Fibroblast of lung (primary cell): Measurements from ENCODE around the gene KDM8. TPM values are rescaled to one million over a fixed set of nuclear protein-coding genes. Genes with fewer than 3 reads are reported as not detected.

ENCODE experiments used
- DNase-seq, 2 donors: peaks; one replicate each; pipeline versions ENCODE4 v3.0.0 to v3.0.0-alpha.2; 2010; ENCODE audit warnings: low read depth in 2 of 2
- H2AFZ ChIP-seq: 2 replicates; pipeline ENCODE4 v1.5.1; 2012; ENCODE audit warnings: low read length, control low read depth, inconsistent platforms
- H3K27ac ChIP-seq: 2 replicates; pipeline ENCODE4 v1.5.1; 2011; ENCODE audit warnings: low read length, control low read depth; ENCODE audit not compliant: insufficient read depth
- H3K27me3 ChIP-seq: 2 replicates; pipeline ENCODE4 v1.5.1; 2011; ENCODE audit warnings: mild to moderate bottlenecking, low read length; ENCODE audit not compliant: control insufficient read depth, insufficient read depth
- H3K36me3 ChIP-seq: 2 replicates; pipeline ENCODE4 v1.5.1; 2011; ENCODE audit warnings: low read length; ENCODE audit not compliant: control insufficient read depth, insufficient read depth
- H3K4me1 ChIP-seq: 2 replicates; pipeline ENCODE4 v1.5.1; 2011; ENCODE audit warnings: low read length; ENCODE audit not compliant: control insufficient read depth, insufficient read depth; ENCODE audit errors: extremely low read depth
- H3K4me2 ChIP-seq: 2 replicates; pipeline ENCODE4 v1.5.1; 2011; ENCODE audit warnings: low read length, control low read depth; ENCODE audit not compliant: insufficient read depth; ENCODE audit errors: extremely low read depth
- H3K4me3 ChIP-seq, 4 experiments: fragments of 200-600 bp in 1 of 4; sonication (generic) in 1 of 4; replicated peaks in 1 of 4; 2 replicates each; pipeline ENCODE4 v1.5.1; 2011 to 2016; ENCODE audit warnings: low read length in 4 of 4, low read depth in 3 of 4, mild to moderate bottlenecking in 3 of 4, control low read depth in 2 of 4, inconsistent platforms in 1 of 4, mixed read lengths in 1 of 4; ENCODE audit not compliant: insufficient read depth in 1 of 4; ENCODE audit errors: control extremely low read depth in 1 of 4
- H3K79me2 ChIP-seq: 2 replicates; pipeline ENCODE4 v1.5.1; 2012; ENCODE audit warnings: mild to moderate bottlenecking, low read length, inconsistent platforms; ENCODE audit not compliant: control insufficient read depth, insufficient read depth
- H3K9ac ChIP-seq: 2 replicates; pipeline ENCODE4 v1.5.1; 2011; ENCODE audit warnings: mild to moderate bottlenecking, low read length, control low read depth; ENCODE audit not compliant: insufficient read depth
- H3K9me3 ChIP-seq: 2 replicates; pipeline ENCODE4 v1.5.1; 2012; ENCODE audit warnings: low read depth, low read length; ENCODE audit not compliant: control insufficient read depth, insufficient read depth
- H4K20me1 ChIP-seq: 2 replicates; pipeline ENCODE4 v1.5.1; 2011; ENCODE audit warnings: low read length; ENCODE audit not compliant: control insufficient read depth, insufficient read depth; ENCODE audit errors: extremely low read depth
- CTCF ChIP-seq, 2 donors: IDR thresholded peaks in 1 of 2; conservative IDR thresholded peaks in 1 of 2; 1 replicate in 1 of 2; 2 replicates in 1 of 2; pipeline ENCODE4 v1.5.1; 2011 to 2012; ENCODE audit warnings: low read length in 2 of 2, control low read depth in 1 of 2, inconsistent platforms in 1 of 2, low read depth in 1 of 2, mild to moderate bottlenecking in 1 of 2
- EZH2 ChIP-seq: IDR thresholded peaks from 2 replicates; pipeline ENCODE4 v1.5.1; 2012; ENCODE audit warnings: low read length, control low read depth, mild to moderate bottlenecking; ENCODE audit errors: missing control alignments
- polyA plus RNA-seq, 2 donors: library from polyadenylated mRNA; depleted of rRNA in 1 of 2; stranded (reverse) in 1 of 2; unstranded in 1 of 2; fragments of >200 nt; gene quantifications; 2 replicates each; pipeline ENCODE4 v1.2.1, GENCODE V29; 2011 to 2012; ENCODE audit warnings: missing spikeins in 1 of 2
- total RNA-seq: library from RNA; depleted of rRNA; stranded (reverse); fragments of >200 nt; gene quantifications from 2 replicates; pipeline ENCODE4 v1.2.1, GENCODE V29; 2014

The KDM8 gene
- total and polyA plus RNA-seq, 2 donors (not counting 1 experiment from before 2014, with no cell fraction given): 2.0 to 3.6 TPM

- H2AFZ ChIP-seq: peak overlapping the region; percentile 39
- H3K9me3 ChIP-seq: no peaks in the 10 kb centered on the region
- no peaks in the 10 kb centered on the region for H3K36me3 ChIP-seq
- peak; percentile 75 to 88 for DNase-seq
- H3K4me3 ChIP-seq: no peak overlapping the region
- H3K27me3 ChIP-seq: no peaks in the 10 kb centered on the region
- H3K4me2 ChIP-seq: peak overlapping the region; percentile 33
- no peaks in the 10 kb centered on the region for H3K79me2 ChIP-seq
- H3K4me1 ChIP-seq: peaks cover 4% of the 10 kb centered on the region
- no peaks in the 10 kb centered on the region for H4K20me1 ChIP-seq
- H3K27ac ChIP-seq: peak overlapping the region; percentile 85
- no peak overlapping the region for H3K9ac ChIP-seq
- TF ChIP-seq EZH2 (no peak), CTCF (conservative IDR thresholded peaks at IDR 0.05 in 1 of 2, IDR thresholded peaks at IDR 0.05 in 1 of 2; ENCODE audit: low read depth in 1 of 2, low read length in 2 of 2) (no peak)
These were observed 26.1 kb upstream of the KDM8 start for GRCh38 chr16:27177031-27177774.

GRCh38 chr16:27179500-27180072 is 23.7 kb upstream of the KDM8 start:
- H3K27me3 ChIP-seq: no peaks in the 10 kb centered on the region
- H2AFZ ChIP-seq: peak overlapping the region; percentile 45
- H3K9me3 ChIP-seq: no peaks in the 10 kb centered on the region
- H3K27ac ChIP-seq: no peak overlapping the region
- no peaks in the 10 kb centered on the region for H4K20me1 ChIP-seq
- TF ChIP-seq EZH2 (no peak), CTCF (conservative IDR thresholded peaks at IDR 0.05 in 1 of 2, IDR thresholded peaks at IDR 0.05 in 1 of 2; ENCODE audit: low read depth in 1 of 2, low read length in 2 of 2) (peak; percentile 92 to 94)
- H3K36me3 ChIP-seq: no peaks in the 10 kb centered on the region
- H3K79me2 ChIP-seq: no peaks in the 10 kb centered on the region
- H3K4me3 ChIP-seq: no peak overlapping the region
- peak; percentile 42 to 66 for DNase-seq
- peaks cover 4% of the 10 kb centered on the region for H3K4me1 ChIP-seq
- no peak overlapping the region for H3K4me2 ChIP-seq
- no peak overlapping the region for H3K9ac ChIP-seq

- no peaks in the 10 kb centered on the region for H4K20me1 ChIP-seq
- H3K79me2 ChIP-seq: no peaks in the 10 kb centered on the region
- H3K9ac ChIP-seq: no peak overlapping the region
- H2AFZ ChIP-seq: no peak overlapping the region
- TF ChIP-seq EZH2 (no peak), CTCF (conservative IDR thresholded peaks at IDR 0.05 in 1 of 2, IDR thresholded peaks at IDR 0.05 in 1 of 2; ENCODE audit: low read depth in 1 of 2, low read length in 2 of 2) (no peak)
- no peaks in the 10 kb centered on the region for H3K36me3 ChIP-seq
- no peak for DNase-seq
- H3K4me3 ChIP-seq: no peak overlapping the region
- no peak overlapping the region for H3K27ac ChIP-seq
- H3K27me3 ChIP-seq: no peaks in the 10 kb centered on the region
- H3K4me2 ChIP-seq: no peak overlapping the region
- H3K4me1 ChIP-seq: peaks cover 4% of the 10 kb centered on the region
- no peaks in the 10 kb centered on the region for H3K9me3 ChIP-seq
These were observed 22.1 kb upstream of the KDM8 start for GRCh38 chr16:27181019-27181790.
